Measurements from ENCODE around the gene SETD7. TPM values are rescaled to one million over a fixed set of nuclear protein-coding genes. Genes with fewer than 3 reads are reported as not detected.
A peak's percentile ranks its signal among the peaks of the same experiment; 100 is the strongest.

The SETD7 gene
- total RNA-seq, 1 experiment from 2014 or later, result 23.0 TPM

GRCh38 chr4:139534287-139534950 lies 21.6 kb downstream of the SETD7 start:
- H3K9me3 ChIP-seq, result no peaks in the 10 kb centered on the region
- DNase-seq, result no peak
- H3K27me3 ChIP-seq, result no peaks in the 10 kb centered on the region
- H3K4me3 ChIP-seq, result no peak overlapping the region
- peaks cover 2% of the 10 kb centered on the region; the same call in 1 of the 2 replicates for H3K36me3 ChIP-seq

DNA sequence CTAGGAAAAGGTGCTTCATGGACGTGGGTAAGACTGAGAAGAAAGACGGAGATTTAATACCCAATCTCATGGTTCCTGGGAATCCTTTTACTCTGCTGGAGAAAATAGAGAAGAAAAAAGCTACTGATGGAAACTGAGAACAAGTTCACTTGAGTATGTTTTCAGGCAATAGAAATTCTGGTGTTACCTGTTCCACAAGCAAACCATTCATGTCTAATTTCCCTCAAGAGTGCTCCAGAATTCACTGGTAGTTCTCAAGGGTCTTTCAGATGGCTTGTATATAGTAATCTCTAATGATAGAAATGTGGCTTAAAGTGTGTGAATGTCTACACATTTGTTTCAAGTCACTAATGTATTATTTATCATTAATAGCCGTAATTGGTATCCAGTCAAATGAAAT lies 22.5 kb downstream of the SETD7 start:
- Histone ChIP-seq H3K36me3 (peaks cover 2% of the 10 kb centered on the region; the same call in 1 of the 2 replicates), H3K9me3 (no peaks in the 10 kb centered on the region), H3K4me3 (no peak overlapping the region), H3K27me3 (no peaks in the 10 kb centered on the region)
- DNase-seq, result no peak

DNA sequence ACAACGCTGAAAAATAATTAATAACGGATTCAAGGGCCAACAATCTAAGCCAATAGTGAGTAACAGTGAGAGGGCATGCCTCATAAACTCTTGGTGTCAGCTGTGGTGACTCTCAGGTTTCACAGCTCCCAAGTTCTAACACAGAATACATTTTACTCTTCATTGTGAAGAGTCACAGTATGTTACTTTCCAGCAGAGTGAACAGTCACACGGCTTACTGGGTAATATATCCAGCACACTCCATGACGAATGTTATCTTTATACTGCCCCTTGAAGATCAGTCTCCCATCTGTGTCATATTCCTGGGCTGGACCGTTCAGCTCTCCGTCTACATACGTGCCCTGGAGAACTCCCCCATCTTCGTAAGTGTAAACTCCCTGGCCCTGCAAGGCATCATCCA lies 23.1 kb downstream of the SETD7 start:
- DNase-seq, result no peak
- Histone ChIP-seq H3K4me3 (no peak overlapping the region), H3K36me3 (peaks cover 3% of the 10 kb centered on the region; the same call in 1 of the 2 replicates), H3K27me3 (no peaks in the 10 kb centered on the region), H3K9me3 (no peaks in the 10 kb centered on the region)

GRCh38 chr4:139530833-139531427 lies 25.1 kb downstream of the SETD7 start:
- no peaks in the 10 kb centered on the region for H3K9me3 ChIP-seq
- peak; percentile 13 for DNase-seq
- no peaks in the 10 kb centered on the region for H3K27me3 ChIP-seq
- H3K4me3 ChIP-seq, result no peak overlapping the region
- H3K36me3 ChIP-seq, result peaks cover 8% of the 10 kb centered on the region

- peak; percentile 50 for DNase-seq
- H3K4me3 ChIP-seq, result no peak overlapping the region
Measured at GRCh38 chr4:139528377-139529005, 27.5 kb downstream of the SETD7 start.

DNA sequence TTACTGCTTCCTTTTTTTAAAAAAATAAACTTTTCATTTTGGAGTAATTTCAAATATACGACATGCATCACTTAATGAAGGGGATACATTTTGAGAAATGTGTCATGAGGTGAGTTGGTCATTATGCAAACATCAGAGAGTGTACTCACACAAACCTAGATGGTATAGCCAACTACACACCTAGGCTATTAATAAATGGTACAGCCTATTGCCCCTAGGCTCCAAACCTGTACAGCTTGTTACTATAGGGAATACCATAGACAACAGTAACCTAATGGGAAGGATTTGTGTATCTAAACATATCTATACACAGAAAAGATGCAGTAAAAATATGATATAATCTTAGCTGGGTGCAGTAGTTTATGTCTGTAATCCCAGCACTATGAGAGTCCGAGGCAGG lies 29.1 kb downstream of the SETD7 start:
- no peaks in the 10 kb centered on the region for H3K9me3 ChIP-seq
- DNase-seq, result no peak

More at GRCh38 chr4:139528377-139529005, 27.5 kb downstream of the SETD7 start:
- Histone ChIP-seq H3K36me3 (peaks cover 8% of the 10 kb centered on the region), H3K9me3 (no peaks in the 10 kb centered on the region), H3K27me3 (no peaks in the 10 kb centered on the region)

GRCh38 chr4:139525414-139525813 lies 30.6 kb downstream of the SETD7 start:
- Histone ChIP-seq H3K27me3 (no peaks in the 10 kb centered on the region), H3K9me3 (no peaks in the 10 kb centered on the region), H3K4me3 (no peak overlapping the region), H3K36me3 (peaks cover 6% of the 10 kb centered on the region)
- DNase-seq, result no peak

More for the DNA sequence above, 29.1 kb downstream of the SETD7 start:
- H3K4me3 ChIP-seq, result no peak overlapping the region
- peaks cover 7% of the 10 kb centered on the region for H3K36me3 ChIP-seq
- H3K27me3 ChIP-seq, result no peaks in the 10 kb centered on the region

GRCh38 chr4:139524062-139524631 lies 31.9 kb downstream of the SETD7 start:
- Histone ChIP-seq H3K27me3 (no peaks in the 10 kb centered on the region), H3K4me3 (no peak overlapping the region), H3K9me3 (no peaks in the 10 kb centered on the region), H3K36me3 (peaks cover 8% of the 10 kb centered on the region)
- DNase-seq, result no peak

- Histone ChIP-seq H3K27me3 (no peaks in the 10 kb centered on the region), H3K9me3 (no peaks in the 10 kb centered on the region), H3K36me3 (peaks cover 8% of the 10 kb centered on the region), H3K4me3 (no peak overlapping the region)
- DNase-seq, result peak; percentile 3
Measured at GRCh38 chr4:139523076-139523475, 32.9 kb downstream of the SETD7 start.

- no peak for DNase-seq
- H3K9me3 ChIP-seq, result no peaks in the 10 kb centered on the region
- H3K36me3 ChIP-seq, result peaks cover 2% of the 10 kb centered on the region
- no peak overlapping the region for H3K4me3 ChIP-seq
- no peaks in the 10 kb centered on the region for H3K27me3 ChIP-seq
Measured at GRCh38 chr4:139522457-139522856, 33.6 kb downstream of the SETD7 start.

DNA sequence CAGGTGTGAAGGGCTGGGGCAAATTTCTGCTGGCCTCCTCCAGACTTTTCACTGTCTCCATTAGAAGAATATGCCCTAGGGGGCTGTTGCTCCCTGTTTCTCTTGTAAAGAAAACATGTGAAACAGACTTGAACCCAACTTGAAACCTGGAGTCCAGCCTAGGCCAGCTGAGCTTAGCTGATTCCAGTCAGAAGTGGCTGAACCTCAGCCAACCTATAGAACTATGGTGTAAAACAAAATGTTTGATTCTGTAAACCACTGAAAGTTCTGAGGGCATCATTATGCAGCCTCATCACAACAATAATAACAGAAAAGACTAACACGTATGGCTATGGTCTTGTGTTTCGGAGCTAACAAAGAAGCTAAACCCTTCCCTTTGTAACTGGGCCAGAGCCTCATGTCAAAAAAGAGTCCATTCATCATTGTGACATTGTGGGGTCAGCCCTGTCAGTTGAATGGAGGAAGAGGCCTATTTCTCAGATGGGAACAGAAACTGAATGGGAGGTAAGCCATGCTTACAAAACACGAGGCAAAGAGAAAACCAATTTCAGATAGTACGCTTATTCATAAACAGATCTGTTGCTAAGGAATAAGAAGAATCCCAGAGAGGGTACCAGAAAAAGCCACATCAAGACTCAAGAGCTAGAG lies 34.1 kb downstream of the SETD7 start:
- Histone ChIP-seq H3K36me3 (peaks cover 2% of the 10 kb centered on the region), H3K27me3 (no peaks in the 10 kb centered on the region), H3K4me3 (no peak overlapping the region), H3K9me3 (no peaks in the 10 kb centered on the region)
- no peak for DNase-seq

DNA sequence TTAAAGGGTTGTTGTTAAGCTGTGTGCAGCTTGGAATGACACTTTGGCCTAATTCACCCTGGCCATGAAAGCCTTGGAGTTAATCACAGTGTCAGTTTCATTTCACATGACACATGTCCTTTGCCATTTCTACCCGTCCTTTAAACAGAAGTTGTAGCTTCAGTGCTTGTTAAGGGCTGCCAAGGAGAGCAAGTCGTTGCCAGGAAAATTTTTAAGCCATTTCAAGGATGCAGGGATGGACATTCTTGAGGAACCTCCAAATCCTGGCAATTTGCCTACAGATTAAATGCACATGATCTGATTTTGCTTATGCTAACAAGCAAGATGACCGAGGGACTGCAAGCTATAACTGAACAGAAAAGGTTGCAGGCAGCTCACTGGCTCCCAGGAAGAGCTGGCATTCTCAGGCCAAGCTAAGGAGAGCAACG lies 40.5 kb downstream of the SETD7 start:
- no peaks in the 10 kb centered on the region for H3K27me3 ChIP-seq
- no peak overlapping the region for H3K4me3 ChIP-seq
- peaks cover 4% of the 10 kb centered on the region for H3K36me3 ChIP-seq
- no peak for DNase-seq
- no peaks in the 10 kb centered on the region for H3K9me3 ChIP-seq

- DNase-seq, result no peak
- Histone ChIP-seq H3K4me3 (no peak overlapping the region), H3K9me3 (no peaks in the 10 kb centered on the region), H3K36me3 (peaks cover 2% of the 10 kb centered on the region), H3K27me3 (no peaks in the 10 kb centered on the region)
Measured at GRCh38 chr4:139514382-139515059, 41.5 kb downstream of the SETD7 start.

DNA sequence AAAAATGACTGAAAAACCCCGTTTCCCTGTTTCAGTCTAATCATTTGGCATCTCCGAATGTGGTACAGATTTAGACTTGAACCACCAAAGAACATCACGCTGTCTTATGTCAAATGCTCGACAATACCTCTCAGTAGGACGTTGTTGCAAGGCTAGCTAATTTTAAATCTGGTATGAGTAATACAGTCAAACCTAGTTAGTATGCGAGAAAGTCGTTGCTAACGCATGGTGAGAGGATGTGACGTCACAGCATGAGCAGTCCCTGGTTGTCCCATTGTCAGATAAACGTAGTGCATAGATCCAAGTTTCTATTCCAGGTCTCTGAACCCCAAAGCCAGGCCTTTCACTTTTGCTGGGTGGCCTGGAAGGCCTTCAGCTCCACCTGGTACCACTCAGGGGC lies 44.7 kb downstream of the SETD7 start:
- no peaks in the 10 kb centered on the region for H3K27me3 ChIP-seq
- DNase-seq, result no peak
- no peaks in the 10 kb centered on the region for H3K9me3 ChIP-seq
- H3K4me3 ChIP-seq, result no peak overlapping the region
- peaks cover 2% of the 10 kb centered on the region for H3K36me3 ChIP-seq

- Histone ChIP-seq H3K9me3 (no peaks in the 10 kb centered on the region), H3K4me3 (no peak overlapping the region), H3K36me3 (peaks cover 2% of the 10 kb centered on the region), H3K27me3 (no peaks in the 10 kb centered on the region)
- no peak for DNase-seq
Measured at GRCh38 chr4:139509727-139510410, 46.1 kb downstream of the SETD7 start.
